GM12891 (cell line): ENCODE data around the gene PCDH19.

ENCODE experiments used
- POLR2A ChIP-seq: IDR thresholded peaks from 2 replicates; pipeline ENCODE4 v1.6.1; 2011; ENCODE audit warnings: low read depth, low read length, control low read depth
- POLR2AphosphoS5 ChIP-seq: IDR thresholded peaks from 2 replicates; pipeline ENCODE4 v1.6.1; 2011; ENCODE audit warnings: low read depth, low read length, control low read depth
- POU2F2 ChIP-seq: IDR thresholded peaks from 2 replicates; pipeline ENCODE4 v1.6.1; 2011; ENCODE audit warnings: low read depth, mild to moderate bottlenecking, control low read depth, low read length, moderate library complexity
- TAF1 ChIP-seq: IDR thresholded peaks from 2 replicates; pipeline ENCODE4 v1.6.1; 2011; ENCODE audit warnings: low read depth, low read length, control low read depth

- TF ChIP-seq POLR2A (no peak), POLR2AphosphoS5 (no peak), POU2F2 (no peak), TAF1 (no peak)
Observed at GRCh38 chrX:100274916-100275315, 135.2 kb downstream of the PCDH19 start.
